ENCODE data around the gene AASDH. TPM values are rescaled to one million over a fixed set of nuclear protein-coding genes. Genes with fewer than 3 reads are reported as not detected.

Gene AASDH
- total and polyA plus RNA-seq, 2 of the 13 experiments (the other 11 are each of a cell fraction or from before 2014, with no cell fraction given), result 12.6 to 14.1 TPM

DNA sequence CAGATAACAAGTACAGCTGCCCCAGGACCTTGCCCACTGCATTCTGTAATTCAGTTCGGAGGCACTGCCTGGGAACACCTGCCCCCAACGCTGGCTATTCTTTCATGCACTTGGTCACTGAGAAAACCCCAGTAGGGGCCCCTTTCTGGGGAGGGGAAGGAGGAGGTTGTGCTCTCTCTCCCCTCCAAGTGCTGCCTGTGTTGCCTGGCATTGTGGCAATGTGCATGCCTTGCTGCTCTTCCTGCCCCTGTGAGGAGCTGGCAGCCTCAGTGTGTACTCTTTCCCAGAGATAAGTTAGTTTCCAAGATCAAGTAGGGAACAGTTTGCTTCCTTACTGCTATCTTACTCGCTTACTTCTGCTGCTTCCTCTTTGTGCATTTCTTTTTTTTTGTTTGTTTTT is 90.8 kb downstream of the AASDH start:
- Histone ChIP-seq H3K9me3 (ENCODE audit: low read length) (no peaks in the 10 kb centered on the region), H3K9ac (ENCODE audit: insufficient read depth, low read depth, low read length) (no peak overlapping the region), H3K79me2 (ENCODE audit: insufficient read depth, low read length) (no peaks in the 10 kb centered on the region), H3K4me3 (replicated peaks in 1 of 3; ENCODE audit: insufficient read depth in 1 of 3, low read depth in 2 of 3, low read length in 3 of 3) (no peak overlapping the region), H3K4me1 (ENCODE audit: insufficient read depth, low read length) (peaks cover 4% of the 10 kb centered on the region; the same call in 1 of the 2 replicates), H3K36me3 (replicated peaks in 1 of 2; ENCODE audit: control insufficient read depth in 1 of 2, insufficient read depth in 2 of 2, low read length in 2 of 2) (no peaks in the 10 kb centered on the region), H3K27ac (ENCODE audit: extremely low read length, insufficient read depth, low read length) (no peak overlapping the region), H2AFZ (ENCODE audit: low read length) (no peak overlapping the region), H3K27me3 (ENCODE audit: control insufficient read depth in 1 of 2, insufficient read depth in 2 of 2, low read length in 2 of 2) (no peaks in the 10 kb centered on the region), H3K4me2 (ENCODE audit: low read depth, low read length) (no peak overlapping the region), H4K20me1 (ENCODE audit: insufficient read depth, low read length) (no peaks in the 10 kb centered on the region)
- ATAC-seq, result no peak
- in situ Hi-C loops (cut with HindIII; ENCODE audit: extremely low pct_ligation_motif_present, low pct_unique_long_range_greater_than_20kb), result loop anchor here (5.0 kb wide), 1 partner anchor 164 kb away; no protein-coding TSS in a partner anchor
- TF ChIP-seq MIER3 (CRISPR knock-in tag; IDR thresholded peaks at IDR 0.05; ENCODE audit: borderline replicate concordance) (no peak), ADNP (CRISPR knock-in tag; IDR thresholded peaks at IDR 0.05) (no peak), GLI4 (CRISPR knock-in tag; IDR thresholded peaks at IDR 0.05; ENCODE audit: borderline replicate concordance) (no peak), XRCC5 (optimal IDR thresholded peaks at IDR 0.05; ENCODE audit: low read length) (no peak), MIXL1 (CRISPR knock-in tag; IDR thresholded peaks at IDR 0.05) (no peak)
- TF ChIP-seq, protein P1, sequence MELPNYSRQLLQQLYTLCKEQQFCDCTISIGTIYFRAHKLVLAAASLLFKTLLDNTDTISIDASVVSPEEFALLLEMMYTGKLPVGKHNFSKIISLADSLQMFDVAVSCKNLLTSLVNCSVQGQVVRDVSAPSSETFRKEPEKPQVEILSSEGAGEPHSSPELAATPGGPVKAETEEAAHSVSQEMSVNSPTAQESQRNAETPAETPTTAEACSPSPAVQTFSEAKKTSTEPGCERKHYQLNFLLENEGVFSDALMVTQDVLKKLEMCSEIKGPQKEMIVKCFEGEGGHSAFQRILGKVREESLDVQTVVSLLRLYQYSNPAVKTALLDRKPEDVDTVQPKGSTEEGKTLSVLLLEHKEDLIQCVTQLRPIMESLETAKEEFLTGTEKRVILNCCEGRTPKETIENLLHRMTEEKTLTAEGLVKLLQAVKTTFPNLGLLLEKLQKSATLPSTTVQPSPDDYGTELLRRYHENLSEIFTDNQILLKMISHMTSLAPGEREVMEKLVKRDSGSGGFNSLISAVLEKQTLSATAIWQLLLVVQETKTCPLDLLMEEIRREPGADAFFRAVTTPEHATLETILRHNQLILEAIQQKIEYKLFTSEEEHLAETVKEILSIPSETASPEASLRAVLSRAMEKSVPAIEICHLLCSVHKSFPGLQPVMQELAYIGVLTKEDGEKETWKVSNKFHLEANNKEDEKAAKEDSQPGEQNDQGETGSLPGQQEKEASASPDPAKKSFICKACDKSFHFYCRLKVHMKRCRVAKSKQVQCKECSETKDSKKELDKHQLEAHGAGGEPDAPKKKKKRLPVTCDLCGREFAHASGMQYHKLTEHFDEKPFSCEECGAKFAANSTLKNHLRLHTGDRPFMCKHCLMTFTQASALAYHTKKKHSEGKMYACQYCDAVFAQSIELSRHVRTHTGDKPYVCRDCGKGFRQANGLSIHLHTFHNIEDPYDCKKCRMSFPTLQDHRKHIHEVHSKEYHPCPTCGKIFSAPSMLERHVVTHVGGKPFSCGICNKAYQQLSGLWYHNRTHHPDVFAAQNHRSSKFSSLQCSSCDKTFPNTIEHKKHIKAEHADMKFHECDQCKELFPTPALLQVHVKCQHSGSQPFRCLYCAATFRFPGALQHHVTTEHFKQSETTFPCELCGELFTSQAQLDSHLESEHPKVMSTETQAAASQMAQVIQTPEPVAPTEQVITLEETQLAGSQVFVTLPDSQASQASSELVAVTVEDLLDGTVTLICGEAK (IDR thresholded peaks at IDR 0.05), result no peak
- TF ChIP-seq, protein P1 (CRISPR knock-in tag; IDR thresholded peaks at IDR 0.05), result no peak
- no peak for DNase-seq (ENCODE audit: low spot score)
- FAIRE-seq, result no peak
- WGBS (ENCODE audit: low lambda C conversion rate), result 88% methylated on average over 3 of the region's 3 CpGs
- no TSS peak for BruUV-seq (replicated peaks)
- intact Hi-C loops (cut with micrococcal nuclease; ENCODE audit: unreplicated experiment), result no loop called here
- ChIA-PET CTCF (ENCODE audit: low intra/inter-chr PET ratio, low total read pairs) (no interaction called here), POLR2A (no interaction called here)

Data from HepG2 (cell line).